Measurements from ENCODE around the gene PGAP2.

- TF ChIP-seq TAF1 (IDR thresholded peaks at IDR 0.05; ENCODE audit: borderline replicate concordance, insufficient read depth, low read length) (no peak), POLR2AphosphoS5 (IDR thresholded peaks at IDR 0.05; ENCODE audit: low read depth, low read length) (no peak), SIN3A (IDR thresholded peaks at IDR 0.05; ENCODE audit: borderline replicate concordance, insufficient read depth, low read length) (no peak), REST (IDR thresholded peaks at IDR 0.05; ENCODE audit: insufficient read depth in 1 of 2, low read depth in 2 of 2, low read length in 2 of 2) (no peak), FOXP2 (optimal IDR thresholded peaks at IDR 0.05; ENCODE audit: borderline replicate concordance, extremely low read depth, extremely low read length, insufficient read depth) (no peak)
These were observed 18.4 kb downstream of the PGAP2 start for GRCh38 chr11:3826721-3827120.

Measured in PFSK-1 (cell line).